GM18861 (cell line): ENCODE measurements around the gene FAT1.
"Not testable (repeated sequence)": the region's sequence is repeated elsewhere in the genome, so short reads cannot be mapped to it uniquely, and the experiment has no call there.

Experiments used
- ATAC-seq: cut with Tn5 transposase; IDR thresholded peaks from one replicate; pipeline ENCODE4 v1.9.1; 2021; ENCODE audit not compliant: unreplicated experiment

FAT1 gene

DNA sequence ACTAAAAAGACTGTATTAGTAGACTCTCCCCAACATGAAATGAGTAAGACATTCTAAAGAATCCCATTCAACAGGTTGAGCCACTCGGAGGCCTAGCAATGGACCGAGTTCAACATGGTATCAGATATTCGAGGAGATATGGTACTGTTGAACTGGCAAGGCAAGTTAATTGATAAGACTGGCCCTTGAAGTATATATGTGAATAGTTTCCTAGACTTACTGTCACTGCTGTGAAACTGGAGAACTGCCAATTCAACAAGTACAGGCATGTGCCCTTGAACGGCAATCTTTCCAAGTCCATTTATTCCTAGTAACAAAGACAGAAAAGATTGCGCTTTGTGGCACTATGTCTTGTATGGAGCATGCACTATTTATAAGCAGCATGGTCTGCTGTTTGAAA is 24.4 kb downstream of the FAT1 start:
- ATAC-seq, result no peak

DNA sequence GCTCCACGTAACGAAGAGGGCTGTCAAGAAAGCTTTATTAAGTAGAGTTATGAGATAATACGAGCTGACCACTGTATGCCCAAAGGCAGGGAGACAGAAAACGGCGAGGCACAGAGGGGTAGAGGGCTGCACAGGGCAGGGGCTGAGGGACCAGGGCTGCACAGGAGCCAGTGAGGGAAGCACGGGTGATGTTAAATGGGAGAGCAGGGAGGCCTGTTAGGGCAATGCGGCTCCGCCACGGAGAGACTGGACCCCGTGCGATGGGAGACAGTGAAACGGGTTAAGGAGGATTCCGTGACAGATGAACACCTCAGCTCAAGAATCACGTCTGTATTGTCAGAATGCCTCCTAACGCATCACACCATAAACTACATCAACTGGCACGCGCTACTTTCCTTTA is 25.1 kb downstream of the FAT1 start:
- no peak for ATAC-seq

DNA sequence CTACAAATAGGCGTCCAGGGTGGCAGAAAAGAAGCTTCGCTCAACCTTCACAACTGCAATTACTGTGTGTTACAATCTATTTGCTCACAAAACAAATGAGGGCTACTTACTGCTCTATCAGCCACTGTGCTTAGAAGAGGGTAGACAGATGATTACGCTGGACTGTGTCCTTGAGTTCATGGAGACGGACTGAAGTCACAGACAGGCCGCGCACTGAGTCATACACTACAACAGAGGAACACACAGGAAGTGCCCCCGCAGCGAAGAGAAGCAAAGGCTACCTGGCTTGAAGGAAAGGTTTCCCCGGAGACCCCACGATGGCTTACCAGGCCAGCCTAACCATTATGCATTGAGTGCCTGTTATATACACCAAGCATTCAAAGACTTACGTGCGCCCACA is 25.6 kb downstream of the FAT1 start:
- no peak for ATAC-seq

DNA sequence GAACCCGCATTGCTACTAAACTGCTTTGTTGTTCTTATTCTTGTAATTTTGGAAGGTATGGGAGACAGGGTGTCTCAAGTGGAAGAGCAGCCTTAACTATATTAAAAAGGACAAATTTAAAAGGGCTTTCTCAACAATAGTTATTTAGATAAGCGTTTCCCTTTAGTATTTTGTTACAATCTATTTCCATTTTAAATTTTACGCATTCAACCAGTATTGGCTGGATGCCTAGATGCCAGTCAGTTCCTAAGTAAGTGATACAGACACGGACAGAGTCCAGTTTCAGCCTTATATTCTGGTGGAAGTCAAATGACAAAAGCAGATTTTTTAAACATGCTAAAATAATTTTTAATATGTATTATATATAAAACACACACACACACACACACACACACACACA is 28.3 kb downstream of the FAT1 start:
- no peak for ATAC-seq

DNA sequence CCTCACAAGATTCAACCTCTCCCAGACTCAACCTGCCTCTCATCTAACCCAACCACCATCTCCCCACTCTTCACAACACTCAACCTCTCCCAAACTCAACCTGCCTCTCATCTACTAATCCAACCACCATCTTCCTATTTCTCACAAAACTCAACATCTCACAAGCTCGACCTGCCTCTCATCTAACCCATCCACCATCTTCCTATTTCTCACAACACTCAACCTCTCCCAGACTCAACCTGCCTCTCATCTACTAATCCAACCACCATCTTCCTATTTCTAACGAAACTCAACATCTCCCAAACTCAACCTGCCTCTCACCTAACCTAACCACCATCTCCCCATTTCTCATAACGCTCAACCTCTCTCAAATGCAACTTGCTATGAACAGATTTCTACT is 29.8 kb downstream of the FAT1 start:
- no peak for ATAC-seq

DNA sequence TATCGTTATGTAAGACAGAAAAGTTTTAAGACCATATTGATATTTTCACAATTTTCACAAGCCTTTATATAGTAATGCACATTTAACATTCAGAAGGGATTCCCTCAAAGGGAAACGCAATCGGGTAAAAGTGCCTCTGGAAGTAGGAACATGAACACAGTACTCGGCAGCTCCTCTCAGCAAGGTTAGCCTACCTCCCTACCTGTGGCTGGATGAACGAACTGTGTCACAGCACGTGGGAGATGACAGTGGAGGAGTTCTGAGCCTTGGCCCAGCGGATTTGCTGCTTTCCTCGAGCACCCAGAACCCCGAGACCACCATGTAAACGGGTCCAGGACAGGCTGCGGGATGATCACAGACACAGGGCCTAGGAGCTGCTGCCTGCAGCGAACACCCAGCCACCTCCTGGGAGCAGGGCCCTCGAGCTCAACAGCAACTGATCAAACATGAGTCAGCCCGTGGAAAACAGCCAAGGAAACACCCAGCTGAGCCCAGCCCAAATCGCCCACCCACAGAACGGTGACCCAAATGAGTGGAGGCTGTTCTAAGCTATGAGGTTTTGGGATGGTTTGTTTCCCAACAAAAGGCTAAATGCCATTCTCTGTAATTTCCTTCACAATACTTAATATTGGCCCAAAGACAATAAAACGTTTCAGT is 30.4 kb downstream of the FAT1 start:
- ATAC-seq, result no peak

DNA sequence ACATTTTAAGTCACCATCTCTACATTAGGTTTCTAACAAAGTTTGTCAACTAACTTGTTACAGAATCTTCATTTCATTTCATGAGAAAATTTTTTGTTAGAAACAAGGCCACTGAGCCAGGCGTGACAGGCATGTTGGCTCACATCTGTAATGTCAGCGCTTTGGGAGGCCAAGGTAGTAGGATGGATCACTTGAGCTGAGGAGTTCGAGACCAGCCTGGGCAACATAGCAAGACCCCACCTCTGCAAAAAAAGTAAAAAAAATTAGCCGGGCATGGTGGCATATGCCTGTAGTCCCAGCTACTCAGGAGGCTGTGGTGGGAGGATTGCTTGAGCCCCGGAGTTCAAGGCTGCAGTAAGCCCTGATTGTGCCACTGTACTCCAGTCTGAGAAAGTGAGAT is 32.3 kb downstream of the FAT1 start:
- no peak for ATAC-seq

DNA sequence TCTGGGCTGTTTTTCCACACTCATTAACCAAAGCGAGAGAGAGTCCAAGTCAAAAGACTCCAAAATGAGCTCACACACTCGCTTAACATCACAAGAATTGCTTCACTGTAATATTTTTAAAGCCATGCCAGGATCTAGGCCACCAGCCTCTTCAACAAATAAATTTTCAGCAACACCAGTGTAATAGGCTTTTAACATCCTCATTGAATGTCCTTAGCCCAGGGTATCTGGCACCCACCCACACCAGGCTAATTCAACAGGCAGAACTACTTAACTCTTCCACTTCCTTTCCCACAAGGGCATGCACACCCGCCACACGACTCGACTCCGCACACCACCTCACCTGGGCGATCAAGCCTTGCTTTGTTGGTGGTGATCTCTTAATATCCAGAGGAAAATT is 34.2 kb downstream of the FAT1 start:
- ATAC-seq, result no peak

DNA sequence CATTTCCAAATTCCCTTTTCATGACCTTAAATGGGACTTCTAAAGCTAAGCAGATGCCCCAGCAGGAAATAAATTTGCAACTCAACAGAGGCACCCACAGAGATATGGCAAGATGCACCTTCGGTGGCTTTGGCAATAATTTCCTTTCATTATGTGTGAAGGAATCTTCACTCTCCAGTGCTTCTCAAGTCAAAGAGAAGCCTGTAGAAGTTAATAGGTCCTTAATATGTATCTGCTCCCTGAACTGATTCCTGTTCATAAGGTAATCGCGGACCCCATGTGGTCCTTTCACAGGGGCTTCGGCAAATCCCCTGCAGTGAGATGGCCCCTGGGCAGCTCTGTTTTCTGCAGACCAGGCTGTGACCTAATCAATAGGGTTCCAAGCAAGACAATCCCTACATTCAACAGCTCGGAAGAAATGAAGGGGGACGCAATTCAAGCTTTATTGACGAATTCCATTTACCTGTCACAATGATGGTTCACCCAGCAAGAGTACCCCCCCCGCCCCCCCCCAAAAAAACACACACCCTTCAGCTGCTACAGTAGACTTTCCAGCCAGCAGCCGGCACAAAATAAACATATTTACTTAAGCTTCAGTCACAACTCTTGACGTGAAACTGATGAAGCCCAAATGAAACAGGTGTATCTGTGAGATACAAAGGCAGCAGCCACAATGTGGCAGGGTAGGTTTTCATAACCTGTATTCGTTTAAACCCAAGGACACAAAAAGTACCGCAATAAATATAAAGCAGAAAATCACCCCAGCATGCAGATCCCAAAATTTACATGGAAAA is 35.3 kb downstream of the FAT1 start:
- no peak for ATAC-seq

DNA sequence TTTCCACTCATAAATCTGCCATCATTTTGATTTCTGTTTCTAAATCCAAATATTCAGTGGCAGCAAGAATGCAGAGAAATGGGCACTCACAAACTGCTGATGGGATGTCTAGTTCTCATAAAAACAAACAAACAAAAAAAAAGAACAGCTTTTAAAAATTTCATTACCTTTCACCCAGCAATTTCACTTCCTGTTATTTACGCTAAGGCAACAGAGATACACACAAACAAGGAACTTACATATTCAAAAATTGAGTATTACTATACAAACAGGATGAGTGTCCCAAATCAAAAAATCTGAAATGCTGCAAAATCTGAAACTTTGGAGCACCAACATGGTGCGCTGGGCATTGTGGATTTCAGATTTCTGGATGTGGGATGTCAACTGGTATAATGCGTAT is 36.4 kb downstream of the FAT1 start:
- no peak for ATAC-seq

DNA sequence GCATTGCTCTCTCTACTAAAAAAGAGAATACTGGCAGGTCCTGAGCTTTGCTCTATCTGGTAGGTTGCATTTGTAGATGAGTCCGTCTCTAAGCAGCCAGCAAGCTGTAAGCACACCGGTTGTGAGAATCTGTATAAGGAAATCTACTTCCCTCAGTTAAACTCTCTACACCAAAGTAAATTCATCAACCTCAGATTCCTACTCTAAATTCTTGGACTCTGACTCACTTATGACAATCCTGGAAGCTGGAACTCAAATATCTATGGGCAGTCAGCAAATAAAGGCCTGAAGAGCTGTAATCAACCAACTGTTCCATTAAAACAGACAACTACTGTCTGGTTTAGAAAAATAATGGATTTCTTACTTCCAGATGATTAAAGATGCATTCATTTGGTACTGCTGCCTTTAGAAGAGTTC is 37.9 kb downstream of the FAT1 start:
- ATAC-seq, result no peak

DNA sequence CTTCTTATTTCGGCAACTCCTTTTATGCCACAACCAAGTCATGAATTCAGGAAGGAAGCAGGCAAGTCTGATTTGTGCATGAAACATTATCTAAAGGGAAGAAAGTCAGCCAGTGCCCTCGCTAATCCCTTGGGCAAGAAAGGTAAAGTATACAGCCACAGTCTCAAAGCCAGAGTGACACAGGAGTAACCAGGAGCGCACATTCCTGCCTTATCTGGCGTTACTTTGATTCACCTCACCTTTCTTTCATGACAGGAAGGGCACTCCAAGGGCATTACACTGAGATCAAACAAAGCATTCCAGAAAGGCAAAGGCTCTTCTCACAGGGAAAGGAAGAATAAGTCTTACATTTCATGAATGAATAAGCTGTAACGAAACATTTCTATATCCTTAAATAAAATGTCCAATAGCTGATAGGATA is 38.8 kb downstream of the FAT1 start:
- ATAC-seq, result no peak

DNA sequence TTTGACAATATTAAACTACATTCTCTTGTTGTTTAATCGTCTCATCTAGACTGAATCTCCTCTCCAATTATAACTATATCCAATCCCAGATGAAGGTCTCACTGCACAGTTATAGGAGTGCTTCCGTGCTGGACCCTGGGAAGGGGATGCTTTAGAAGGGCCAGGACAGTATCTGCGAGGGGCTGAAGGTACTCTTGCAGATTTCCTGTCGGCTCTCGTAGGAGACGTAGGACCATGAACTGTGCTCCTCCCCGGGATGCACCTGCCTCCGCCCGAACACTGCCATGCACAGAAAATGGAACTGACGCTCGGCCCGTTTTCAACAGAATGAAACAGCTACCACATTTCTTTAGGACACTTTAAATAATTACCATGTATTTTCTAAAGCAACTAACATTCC is 39.4 kb downstream of the FAT1 start:
- ATAC-seq, result no peak

DNA sequence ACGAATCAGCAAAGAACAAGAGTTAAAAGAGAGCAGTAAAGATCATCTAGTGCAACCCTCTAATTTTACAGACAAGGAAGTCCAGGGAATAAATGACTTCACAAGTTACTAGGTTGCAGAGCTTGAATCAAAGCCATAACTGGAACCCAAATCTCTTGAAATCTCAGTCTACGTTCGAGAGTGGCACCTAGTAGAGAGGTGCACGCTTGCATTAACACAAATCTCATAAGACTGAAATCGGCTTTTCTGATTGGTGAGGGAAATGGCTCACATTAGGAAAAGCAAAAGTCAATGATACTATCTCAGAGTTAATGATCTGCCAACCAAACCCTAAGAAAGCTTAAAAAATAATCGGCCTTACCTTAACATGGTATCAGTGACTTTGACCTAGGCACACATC is 43.0 kb downstream of the FAT1 start:
- no peak for ATAC-seq

DNA sequence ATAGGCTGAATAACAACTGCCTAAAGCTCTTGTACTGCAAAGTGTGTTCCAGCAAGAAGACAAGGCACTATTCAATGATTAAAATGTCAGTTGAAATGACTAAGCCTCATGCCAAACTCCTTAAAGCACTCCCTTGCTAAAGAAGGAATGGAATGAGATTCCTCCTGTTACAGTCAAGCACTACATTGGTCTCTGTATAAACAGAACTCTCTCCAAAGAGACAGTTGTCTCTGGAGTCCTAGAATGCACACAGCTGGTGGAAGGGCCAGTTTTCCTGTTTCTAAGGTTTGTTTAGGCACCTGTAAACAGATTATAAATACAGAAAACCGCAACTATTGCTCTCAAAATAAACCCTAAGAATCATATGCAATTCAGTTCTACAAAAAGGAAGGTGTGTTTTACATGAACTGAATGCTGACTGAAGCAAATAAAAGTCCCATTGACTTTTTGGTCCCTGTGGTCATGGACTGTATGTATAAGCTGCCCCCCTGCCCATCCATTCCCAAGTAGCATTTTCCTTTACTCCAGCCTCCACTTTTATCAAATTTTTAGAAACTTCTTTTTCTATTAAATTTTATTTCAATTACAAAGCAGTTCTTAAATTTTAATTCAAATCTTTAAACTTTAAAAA is 47.0 kb downstream of the FAT1 start:
- no peak for ATAC-seq

DNA sequence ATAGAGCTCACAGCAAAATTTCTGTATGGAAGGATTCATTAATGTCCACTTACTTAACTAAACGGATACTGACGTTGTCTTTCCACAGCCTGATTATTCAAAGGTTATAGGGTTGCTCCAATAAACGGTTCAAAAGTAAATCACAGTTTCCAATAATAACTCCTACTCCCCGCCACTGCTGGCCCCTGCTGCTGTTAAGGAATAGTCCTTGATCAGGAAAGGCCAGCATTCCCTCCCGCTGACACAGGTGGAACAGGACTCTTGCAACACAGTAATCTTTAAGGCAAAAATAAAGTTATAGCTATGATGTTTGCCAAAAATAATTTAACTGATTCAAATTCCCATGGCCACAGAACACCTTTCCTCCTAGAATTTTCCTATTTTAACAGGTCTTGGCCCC is 53.9 kb downstream of the FAT1 start:
- no peak for ATAC-seq

DNA sequence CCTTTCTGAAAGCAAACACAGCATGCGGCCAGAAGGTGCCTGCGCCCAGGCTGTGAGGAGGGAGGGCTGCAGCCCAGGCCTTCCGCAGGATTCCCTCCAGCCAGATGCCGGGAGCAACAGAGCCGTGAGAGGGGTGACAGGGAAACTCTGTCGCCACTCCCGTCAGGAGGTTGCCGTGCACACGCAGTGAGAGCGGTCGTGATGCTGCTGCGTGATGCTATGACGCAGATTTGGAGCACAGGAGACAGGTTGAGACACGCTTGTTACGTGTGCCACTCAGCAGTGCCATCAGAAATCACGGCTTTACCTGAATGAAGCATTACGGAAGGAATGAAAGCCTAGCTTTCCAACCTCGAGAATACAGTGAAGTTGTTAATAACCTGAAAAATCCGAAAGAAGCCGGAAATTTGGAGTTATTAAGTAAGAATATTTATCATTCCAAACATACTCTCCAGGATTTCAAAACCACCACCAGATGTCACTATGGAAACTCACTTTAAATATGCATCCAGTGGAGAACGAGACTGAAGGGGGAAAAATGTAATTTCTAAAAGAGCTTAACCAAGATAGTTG is 54.4 kb downstream of the FAT1 start:
- no peak for ATAC-seq

DNA sequence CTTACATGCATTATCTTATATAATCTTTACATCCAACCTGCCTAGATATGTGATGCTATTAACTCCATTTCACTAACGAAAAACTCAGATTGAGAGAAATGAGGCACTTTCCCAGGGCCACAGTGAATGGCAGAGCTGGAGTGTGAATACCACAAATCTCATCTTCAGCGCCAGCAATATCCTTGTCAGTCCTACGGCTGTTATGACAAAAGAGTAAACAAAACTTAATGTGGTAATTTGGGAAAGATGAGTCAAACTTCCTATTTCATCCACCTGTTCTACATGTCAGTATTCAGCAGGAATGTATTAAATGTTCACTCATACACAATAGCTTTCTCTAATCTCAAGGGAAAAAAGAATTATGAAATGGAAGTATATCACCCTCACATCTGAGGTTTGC is 56.9 kb downstream of the FAT1 start:
- no peak for ATAC-seq

DNA sequence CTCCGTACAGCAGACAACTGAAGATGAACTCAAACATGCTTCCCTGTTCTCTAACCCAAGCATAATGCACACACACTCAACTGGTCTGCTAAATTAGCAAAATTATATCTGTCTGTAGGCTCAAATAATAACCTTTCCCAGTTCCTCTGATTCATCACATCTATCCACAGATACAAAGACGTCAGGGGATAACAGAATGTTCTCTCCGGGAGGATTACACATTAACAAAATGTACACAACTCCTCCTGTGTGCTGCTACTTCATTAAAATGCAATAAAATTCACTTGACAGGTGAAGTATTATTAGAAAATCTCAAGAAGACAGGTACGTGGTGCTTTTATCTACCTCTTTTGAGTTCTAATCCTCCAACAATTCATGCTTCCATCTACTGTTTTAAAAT is 57.4 kb downstream of the FAT1 start:
- no peak for ATAC-seq

DNA sequence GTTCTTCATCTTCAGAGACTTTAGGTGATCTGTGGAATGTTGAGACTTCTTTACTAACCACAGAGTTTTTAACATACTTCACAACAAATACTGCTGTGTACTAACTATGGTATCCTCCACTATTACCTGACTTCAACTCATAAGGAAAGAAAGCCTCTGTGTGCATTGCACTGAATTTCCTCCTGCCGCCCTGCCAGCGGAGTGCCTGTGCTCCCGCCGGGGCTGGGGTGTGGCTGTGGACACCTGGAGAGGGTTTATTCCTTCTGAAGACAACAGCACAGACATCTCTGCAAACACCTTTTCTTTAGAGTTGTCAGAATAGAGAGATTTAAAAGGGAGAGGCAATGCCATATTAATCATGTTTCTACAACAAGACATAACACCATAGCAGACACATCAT is 63.3 kb downstream of the FAT1 start:
- ATAC-seq, result no peak

DNA sequence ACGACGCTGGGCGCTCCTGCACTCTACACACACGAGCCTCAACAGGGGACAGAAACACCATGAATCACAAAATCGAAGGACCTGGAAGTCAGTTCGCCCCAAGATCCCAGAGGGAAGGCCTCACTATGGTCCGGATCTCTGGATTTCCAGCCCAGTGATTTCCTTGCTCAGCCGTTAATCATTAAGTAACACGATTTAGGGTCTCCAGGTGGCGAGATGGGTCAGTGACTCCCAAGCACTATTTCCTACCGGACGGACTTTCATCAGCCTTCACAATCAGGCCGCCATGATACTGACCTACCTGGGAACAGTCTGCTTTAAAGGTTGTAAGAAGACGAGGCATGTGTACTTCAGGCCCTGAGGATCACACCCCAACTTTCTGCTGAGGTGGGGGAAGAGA is 63.7 kb downstream of the FAT1 start:
- no peak for ATAC-seq

DNA sequence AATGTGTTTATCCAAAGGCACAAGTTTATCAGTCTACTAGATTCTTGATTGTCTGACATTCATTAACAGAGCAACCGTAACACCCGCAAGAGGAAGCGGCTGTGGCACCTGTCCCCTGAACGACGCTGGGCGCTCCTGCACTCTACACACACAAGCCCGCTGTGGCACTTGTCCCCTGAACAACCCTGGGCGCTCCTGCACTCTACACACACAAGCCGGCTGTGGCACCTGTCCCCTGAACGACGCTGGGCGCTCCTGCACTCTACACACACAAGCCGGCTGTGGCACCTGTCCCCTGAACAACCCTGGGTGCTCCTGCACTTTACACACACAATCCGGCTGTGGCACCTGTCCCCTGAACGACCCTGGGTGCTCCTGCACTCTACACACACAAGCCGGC is 64.2 kb downstream of the FAT1 start:
- not testable (repeated sequence) for ATAC-seq
